Fibroblast of pulmonary artery (primary cell): Measurements from ENCODE around the gene TOE1.

Experiments used
- DNase-seq: peaks from one replicate; pipeline ENCODE4 v3.0.0-alpha.2; 2010; ENCODE audit warnings: low read depth
- H3K4me3 ChIP-seq: replicated peaks from 2 replicates; pipeline ENCODE4 v1.5.1; 2011; ENCODE audit warnings: low read depth, mild to moderate bottlenecking, control low read depth, low read length, moderate library complexity
- TF ChIP-seq, protein P1 (sequence below): IDR thresholded peaks from 2 replicates; pipeline ENCODE4 v1.5.1; 2011; ENCODE audit warnings: mild to moderate bottlenecking, control low read depth, low read length, inconsistent platforms; ENCODE audit errors: missing control alignments

TOE1 gene

DNA sequence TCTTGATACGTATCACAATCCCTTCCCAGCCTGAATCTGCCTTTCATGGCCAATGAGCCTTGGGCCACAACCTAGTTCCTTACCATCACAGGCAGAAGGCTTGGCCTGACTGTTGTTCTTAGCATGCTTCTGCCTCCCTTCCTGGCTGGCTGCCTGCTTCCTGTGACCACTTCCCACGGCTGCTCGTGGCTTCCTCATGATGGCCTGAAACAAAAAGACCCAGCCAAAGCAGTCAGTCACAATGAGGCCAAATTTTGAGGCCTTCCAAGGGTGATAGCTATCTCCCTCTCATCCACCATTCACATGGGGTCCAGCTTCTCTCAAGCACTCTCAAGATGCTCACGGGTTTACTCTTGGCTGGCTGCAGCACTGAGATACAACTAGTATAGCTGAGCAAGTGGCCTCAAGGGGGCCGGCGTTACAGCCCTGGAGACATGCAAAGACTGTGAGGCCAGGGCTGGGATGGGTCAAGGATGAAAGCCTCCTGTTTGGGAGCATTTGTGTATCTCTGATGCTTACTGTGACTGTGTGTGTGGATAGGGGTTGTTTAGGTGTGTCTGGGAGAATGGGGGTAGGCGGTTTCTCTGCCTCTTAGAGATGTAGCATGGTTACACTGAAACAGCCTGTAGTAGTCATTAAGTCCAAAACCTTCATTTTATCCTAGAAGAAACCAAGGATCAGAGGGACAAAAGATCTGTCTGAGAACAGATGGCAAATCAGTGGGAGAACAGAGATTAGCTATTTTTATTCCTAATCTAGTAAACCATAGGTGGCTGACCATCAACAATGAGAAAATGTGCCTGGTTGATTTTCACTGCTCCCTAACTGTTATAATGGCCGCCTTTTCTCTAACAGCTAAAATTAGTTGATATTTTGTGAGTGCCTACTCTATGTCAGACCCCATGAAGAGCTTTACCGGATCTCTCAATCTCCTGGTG is 5.4 kb upstream of the TOE1 start:
- DNase-seq: peak; percentile 27
- H3K4me3 ChIP-seq: no peak overlapping the region
- TF ChIP-seq, protein P1, sequence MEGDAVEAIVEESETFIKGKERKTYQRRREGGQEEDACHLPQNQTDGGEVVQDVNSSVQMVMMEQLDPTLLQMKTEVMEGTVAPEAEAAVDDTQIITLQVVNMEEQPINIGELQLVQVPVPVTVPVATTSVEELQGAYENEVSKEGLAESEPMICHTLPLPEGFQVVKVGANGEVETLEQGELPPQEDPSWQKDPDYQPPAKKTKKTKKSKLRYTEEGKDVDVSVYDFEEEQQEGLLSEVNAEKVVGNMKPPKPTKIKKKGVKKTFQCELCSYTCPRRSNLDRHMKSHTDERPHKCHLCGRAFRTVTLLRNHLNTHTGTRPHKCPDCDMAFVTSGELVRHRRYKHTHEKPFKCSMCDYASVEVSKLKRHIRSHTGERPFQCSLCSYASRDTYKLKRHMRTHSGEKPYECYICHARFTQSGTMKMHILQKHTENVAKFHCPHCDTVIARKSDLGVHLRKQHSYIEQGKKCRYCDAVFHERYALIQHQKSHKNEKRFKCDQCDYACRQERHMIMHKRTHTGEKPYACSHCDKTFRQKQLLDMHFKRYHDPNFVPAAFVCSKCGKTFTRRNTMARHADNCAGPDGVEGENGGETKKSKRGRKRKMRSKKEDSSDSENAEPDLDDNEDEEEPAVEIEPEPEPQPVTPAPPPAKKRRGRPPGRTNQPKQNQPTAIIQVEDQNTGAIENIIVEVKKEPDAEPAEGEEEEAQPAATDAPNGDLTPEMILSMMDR: no peak

DNA sequence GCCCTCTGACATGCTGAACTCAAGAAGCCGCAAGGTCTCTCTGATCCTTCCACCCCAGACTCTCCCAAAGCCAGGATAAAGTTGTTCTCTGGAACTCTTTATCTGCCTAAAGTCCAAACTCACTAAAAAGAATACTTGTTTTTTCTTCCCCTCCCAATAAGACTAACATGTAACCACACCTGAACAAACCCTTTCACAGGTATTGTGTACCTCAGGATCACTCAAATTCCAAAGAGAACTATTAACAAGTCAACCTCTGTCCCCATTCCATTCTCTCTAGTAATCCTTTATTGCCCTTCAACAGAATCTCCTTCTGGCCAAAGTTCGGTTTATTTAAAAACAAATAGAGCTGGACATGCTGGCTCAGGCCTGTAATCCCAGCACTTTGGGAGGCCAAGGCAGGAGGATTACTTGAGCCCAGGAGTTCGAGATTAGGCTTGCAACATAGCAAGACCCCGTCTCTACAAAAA is 4.1 kb upstream of the TOE1 start:
- H3K4me3 ChIP-seq: no peak overlapping the region
- TF ChIP-seq, protein P1: no peak
- DNase-seq: no peak

DNA sequence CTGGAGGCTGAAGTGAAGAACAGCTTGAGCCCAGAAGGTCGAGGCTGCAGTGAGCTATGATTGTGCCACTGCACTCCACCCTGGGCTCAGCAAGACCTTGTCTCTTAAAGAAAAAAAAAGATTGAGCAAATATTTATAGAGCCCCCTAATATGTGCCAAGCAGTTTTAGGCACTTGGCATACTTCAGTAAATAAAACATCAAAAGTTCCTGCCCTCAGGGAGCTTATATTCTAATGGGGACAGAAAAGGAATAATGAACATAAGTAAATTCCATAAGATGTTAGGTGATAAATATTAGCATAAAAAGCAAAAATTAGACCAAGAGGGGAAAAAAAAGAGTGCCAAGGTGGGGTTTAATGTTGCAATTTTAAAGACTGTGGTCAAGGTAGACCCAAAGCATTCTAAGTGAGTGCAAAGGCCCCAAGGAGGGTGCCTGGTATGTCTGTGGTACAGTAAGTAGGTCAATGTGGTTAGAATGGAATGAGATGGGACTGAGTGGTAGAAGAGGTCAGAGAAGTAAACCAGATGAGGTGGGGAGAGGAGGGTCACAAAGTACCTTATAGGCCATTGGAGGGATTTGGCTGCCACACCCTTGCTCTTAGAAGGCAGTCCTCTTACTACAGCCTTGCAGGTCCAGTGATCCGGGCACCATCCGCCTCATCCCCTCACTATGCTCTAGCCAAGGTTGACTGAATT is 2.2 kb upstream of the TOE1 start:
- H3K4me3 ChIP-seq: no peak overlapping the region
- DNase-seq: no peak
- TF ChIP-seq, protein P1: no peak

DNA sequence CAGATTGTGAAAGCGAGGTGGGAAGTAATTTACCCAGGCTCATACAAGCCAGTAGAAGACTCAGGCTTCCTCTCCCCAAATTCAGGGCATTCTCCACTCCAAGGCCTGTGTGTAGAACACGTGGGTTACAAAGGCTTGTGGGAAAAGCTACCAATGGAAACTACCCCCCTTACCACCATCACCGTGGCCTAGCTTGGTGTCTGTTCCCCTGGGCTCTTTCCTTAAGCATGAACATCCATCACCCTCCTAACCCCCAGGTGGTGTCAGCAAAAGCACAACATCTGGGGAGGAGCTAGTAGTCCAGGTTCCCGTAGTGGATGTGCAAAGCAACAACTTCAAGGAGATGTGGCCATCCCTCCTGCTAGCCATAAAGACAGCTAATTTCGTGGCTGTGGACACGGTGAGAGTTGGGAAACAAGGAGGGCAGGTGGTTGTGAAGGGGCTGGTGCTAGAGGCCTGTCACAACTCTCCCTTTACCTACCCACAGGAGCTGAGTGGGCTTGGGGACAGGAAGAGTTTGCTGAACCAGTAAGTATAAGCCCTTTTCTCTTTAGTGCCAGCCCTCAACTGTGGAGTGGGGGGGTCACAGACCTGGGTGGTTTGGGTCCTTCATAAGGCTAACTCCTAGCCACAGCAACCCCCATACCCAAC is 971 bp downstream of the TOE1 start:
- peak overlapping the region; percentile 68 for H3K4me3 ChIP-seq
- DNase-seq: peak; percentile 10
- TF ChIP-seq, protein P1: no peak

DNA sequence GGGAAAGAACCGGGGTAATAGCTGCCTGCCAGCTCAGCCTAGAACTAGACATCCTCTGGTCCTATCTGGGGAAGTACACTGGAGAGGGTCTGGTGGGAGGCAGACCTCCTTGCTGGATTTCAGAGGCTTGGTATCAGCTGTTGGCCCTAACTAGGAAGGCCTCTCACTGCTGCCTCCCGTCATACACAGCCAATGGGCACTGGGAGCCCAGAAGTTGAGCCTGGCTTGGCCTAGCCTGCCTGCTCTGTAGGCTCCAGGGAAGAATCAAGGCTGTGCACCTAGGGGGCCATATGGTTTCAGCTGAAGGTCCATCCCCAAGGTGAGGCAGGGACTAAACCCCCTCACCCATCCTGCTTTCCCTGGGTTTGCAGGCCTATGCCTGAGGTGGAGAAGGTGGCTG is 4.5 kb downstream of the TOE1 start:
- TF ChIP-seq, protein P1: no peak
- no peak for DNase-seq
- no peak overlapping the region for H3K4me3 ChIP-seq

DNA sequence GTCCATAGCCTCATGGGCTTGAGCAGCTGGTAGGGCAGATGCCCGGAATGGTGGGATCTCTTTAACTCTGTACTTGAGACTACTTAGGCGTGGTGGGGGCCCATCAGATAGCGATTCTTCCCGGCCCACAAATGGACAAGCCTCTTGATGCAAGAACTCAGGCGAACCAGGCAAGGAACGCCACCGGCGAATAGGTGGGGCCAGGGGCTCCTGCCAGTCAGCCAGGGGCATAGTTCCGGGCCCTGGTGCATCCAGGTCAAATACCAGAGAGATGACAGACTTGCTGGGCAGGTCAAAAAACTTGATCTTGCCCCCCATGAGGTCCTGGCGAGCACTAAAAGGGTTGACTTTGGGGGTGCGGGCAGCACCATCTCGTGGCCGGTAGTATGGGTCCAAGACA is 5.0 kb downstream of the TOE1 start:
- TF ChIP-seq, protein P1: no peak
- no peak overlapping the region for H3K4me3 ChIP-seq
- DNase-seq: no peak
